K562 (cell line): ENCODE measurements around the gene TMEM191C.
"Not testable (repeated sequence)": the region's sequence is repeated elsewhere in the genome, so short reads cannot be mapped to it uniquely, and the experiment has no call there.

Source experiments
- CC2D1A ChIP-seq: fragments of 450-650 bp; IDR thresholded peaks from 2 replicates; pipeline ENCODE4 v1.6.1; 2017; ENCODE audit warnings: mild to moderate bottlenecking
- CREM ChIP-seq: IDR thresholded peaks from 2 replicates; pipeline ENCODE4 v1.6.1; 2014; ENCODE audit warnings: antibody characterized with exemption, low read depth
- EP300 ChIP-seq: IDR thresholded peaks from 2 replicates; pipeline ENCODE4 v1.6.1; 2012; ENCODE audit warnings: low read length, improper control_type of control experiment
- GABPB1 ChIP-seq: sonication (generic); formaldehyde crosslinking; IDR thresholded peaks from 2 replicates; pipeline ENCODE4 v1.8.0; 2022; ENCODE audit warnings: mild to moderate bottlenecking, missing genetic modification reagents
- NR2C2 ChIP-seq, 2 experiments: fragments of 200-800 bp in 1 of 2; sonication (Bioruptor generic) in 1 of 2; sonication (generic) in 1 of 2; formaldehyde crosslinking in 1 of 2; IDR thresholded peaks; 2 replicates each; pipeline versions ENCODE4 v1.6.1 to v1.8.0; 2016 to 2022; ENCODE audit warnings: mild to moderate bottlenecking in 1 of 2, missing compliant biosample characterization in 1 of 2, missing genetic modification characterization in 1 of 2, missing genetic modification reagents in 1 of 2
- PHB ChIP-seq: fragments of 250-450 bp; sonication (Bioruptor Pico); IDR thresholded peaks from 2 replicates; pipeline ENCODE4 v1.5.0; 2021
- SP1 ChIP-seq: sonication (generic); formaldehyde crosslinking; IDR thresholded peaks from 2 replicates; pipeline ENCODE4 v1.8.1; 2022; ENCODE audit warnings: mild to moderate bottlenecking, missing genetic modification reagents
- TAF1 ChIP-seq: IDR thresholded peaks from 2 replicates; pipeline ENCODE4 v1.6.1; 2011; ENCODE audit warnings: mild to moderate bottlenecking, low read length, moderate library complexity; ENCODE audit not compliant: insufficient read depth, control insufficient read depth, severe bottlenecking; ENCODE audit errors: extremely low read depth
- TAF7 ChIP-seq: fragments of 450-650 bp; IDR thresholded peaks from 2 replicates; pipeline ENCODE4 v1.6.1; 2016; ENCODE audit warnings: missing genetic modification characterization, missing compliant biosample characterization
- TAL1 ChIP-seq: fragments of 450-650 bp; IDR thresholded peaks from 2 replicates; pipeline ENCODE4 v1.6.1; 2016; ENCODE audit warnings: mild to moderate bottlenecking
- TF ChIP-seq, protein P1 (sequence below), 3 experiments: IDR thresholded peaks in 2 of 3; conservative IDR thresholded peaks in 1 of 3; 2 replicates each; pipeline ENCODE4 v1.5.1; 2011 to 2012; ENCODE audit warnings: low read length in 3 of 3, mild to moderate bottlenecking in 3 of 3, control low read depth in 2 of 3, improper control_type of control experiment in 1 of 3, inconsistent platforms in 1 of 3, low read depth in 1 of 3, mixed read lengths in 1 of 3, moderate library complexity in 1 of 3; ENCODE audit not compliant: insufficient read depth in 2 of 3

GRCh38 chr22:21435998-21436810 is 31.0 kb upstream of the TMEM191C start:
- TF ChIP-seq SP1 (CRISPR knock-in tag); PHB (CRISPR knock-in tag); NR2C2 (CRISPR knock-in tag; IDR thresholded peaks at IDR 0.05); NR2C2 (tag; IDR thresholded peaks at IDR 0.05); TAF7 (tag); TAL1; TAF1; CREM; CC2D1A; GABPB1 (CRISPR knock-in tag); EP300: not testable (repeated sequence)
- TF ChIP-seq, protein P1, sequence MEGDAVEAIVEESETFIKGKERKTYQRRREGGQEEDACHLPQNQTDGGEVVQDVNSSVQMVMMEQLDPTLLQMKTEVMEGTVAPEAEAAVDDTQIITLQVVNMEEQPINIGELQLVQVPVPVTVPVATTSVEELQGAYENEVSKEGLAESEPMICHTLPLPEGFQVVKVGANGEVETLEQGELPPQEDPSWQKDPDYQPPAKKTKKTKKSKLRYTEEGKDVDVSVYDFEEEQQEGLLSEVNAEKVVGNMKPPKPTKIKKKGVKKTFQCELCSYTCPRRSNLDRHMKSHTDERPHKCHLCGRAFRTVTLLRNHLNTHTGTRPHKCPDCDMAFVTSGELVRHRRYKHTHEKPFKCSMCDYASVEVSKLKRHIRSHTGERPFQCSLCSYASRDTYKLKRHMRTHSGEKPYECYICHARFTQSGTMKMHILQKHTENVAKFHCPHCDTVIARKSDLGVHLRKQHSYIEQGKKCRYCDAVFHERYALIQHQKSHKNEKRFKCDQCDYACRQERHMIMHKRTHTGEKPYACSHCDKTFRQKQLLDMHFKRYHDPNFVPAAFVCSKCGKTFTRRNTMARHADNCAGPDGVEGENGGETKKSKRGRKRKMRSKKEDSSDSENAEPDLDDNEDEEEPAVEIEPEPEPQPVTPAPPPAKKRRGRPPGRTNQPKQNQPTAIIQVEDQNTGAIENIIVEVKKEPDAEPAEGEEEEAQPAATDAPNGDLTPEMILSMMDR (IDR thresholded peaks at IDR 0.05 in 2 of 3, conservative IDR thresholded peaks at IDR 0.05 in 1 of 3; ENCODE audit: insufficient read depth in 2 of 3, low read depth in 1 of 3, low read length in 3 of 3) = not testable (repeated sequence)
